Chondrocyte (in vitro differentiated cells): ENCODE results near the gene ZNF565. TPM values are rescaled to one million over a fixed set of nuclear protein-coding genes. Genes with fewer than 3 reads are reported as not detected.

Source experiments
- DNase-seq: peaks from one replicate; pipeline ENCODE4 v3.0.0; 2021; ENCODE audit warnings: mixed read lengths, low spot score
- H3K27ac Mint-ChIP-seq: one replicate; pipeline ENCODE4 v1.8.0; 2021; ENCODE audit warnings: mild to moderate bottlenecking, moderate library complexity, mixed read lengths; ENCODE audit not compliant: unreplicated experiment
- H3K27me3 Mint-ChIP-seq: 2 replicates; pipeline ENCODE4 v1.8.0; 2021; ENCODE audit warnings: low read depth, mixed read lengths
- H3K36me3 Mint-ChIP-seq: 2 replicates; pipeline ENCODE4 v1.8.0; 2021; ENCODE audit warnings: low read depth, mixed read lengths
- H3K4me1 Mint-ChIP-seq: 2 replicates; pipeline ENCODE4 v1.8.0; 2021; ENCODE audit warnings: low read depth, mild to moderate bottlenecking, mixed read lengths
- H3K4me3 Mint-ChIP-seq: one replicate; pipeline ENCODE4 v1.8.0; 2021; ENCODE audit warnings: mild to moderate bottlenecking, moderate library complexity, mixed read lengths; ENCODE audit not compliant: unreplicated experiment
- H3K9me3 Mint-ChIP-seq: 2 replicates; pipeline ENCODE4 v1.8.0; 2021; ENCODE audit warnings: low read depth, mixed read lengths
- CTCF ChIP-seq: fragments of 200-600 bp; sonication (generic); IDR thresholded peaks from 2 replicates; pipeline ENCODE4 v1.5.0; 2021; ENCODE audit warnings: antibody characterized with exemption, mild to moderate bottlenecking, moderate library complexity
- total RNA-seq: library from RNA; stranded (reverse); gene quantifications from 3 replicates; pipeline ENCODE4 v1.2.1, GENCODE V29; 2021

The ZNF565 gene
- total RNA-seq, 1 donor from 2014 or later, result 4.9 TPM

GRCh38 chr19:36152352-36153091 lies 61.9 kb downstream of the ZNF565 start, which contains the start of gene COX7A1:
Gene COX7A1 (minus strand): TSS chr19:36152447. CDS start chr19:36152407, 40 bp downstream.
- no peak for TF ChIP-seq CTCF
- H3K9me3 Mint-ChIP-seq, result no peaks in the 10 kb centered on the region
- no peaks in the 10 kb centered on the region for H3K27me3 Mint-ChIP-seq
- H3K36me3 Mint-ChIP-seq, result peaks cover 22% of the 10 kb centered on the region
- H3K27ac Mint-ChIP-seq, result no peak within 1 kb of the TSS
- no peaks in the 10 kb centered on the region for H3K4me1 Mint-ChIP-seq
- H3K4me3 Mint-ChIP-seq, result no peak within 1 kb of the TSS
- DNase-seq, result peak; percentile 39

- Mint-ChIP-seq H3K4me1 (no peaks in the 10 kb centered on the region), H3K27me3 (no peaks in the 10 kb centered on the region), H3K9me3 (no peaks in the 10 kb centered on the region), H3K4me3 (no peak overlapping the region), H3K27ac (no peak overlapping the region), H3K36me3 (peaks cover 25% of the 10 kb centered on the region)
- no peak for TF ChIP-seq CTCF
- no peak for DNase-seq
Measured at GRCh38 chr19:36152019-36152351, 62.5 kb downstream of the ZNF565 start.

- H3K9me3 Mint-ChIP-seq, result no peaks in the 10 kb centered on the region
- no peaks in the 10 kb centered on the region for H3K4me1 Mint-ChIP-seq
- H3K36me3 Mint-ChIP-seq, result peaks cover 31% of the 10 kb centered on the region
- H3K27ac Mint-ChIP-seq, result no peak overlapping the region
- no peak overlapping the region for H3K4me3 Mint-ChIP-seq
- H3K27me3 Mint-ChIP-seq, result no peaks in the 10 kb centered on the region
- no peak for TF ChIP-seq CTCF
- DNase-seq, result no peak
Measured at GRCh38 chr19:36151144-36152018, 63.1 kb downstream of the ZNF565 start.

GRCh38 chr19:36150586-36150985 lies 63.9 kb downstream of the ZNF565 start:
- no peaks in the 10 kb centered on the region for H3K4me1 Mint-ChIP-seq
- no peak overlapping the region for H3K4me3 Mint-ChIP-seq
- no peaks in the 10 kb centered on the region for H3K9me3 Mint-ChIP-seq
- no peak for TF ChIP-seq CTCF
- H3K36me3 Mint-ChIP-seq, result peaks cover 37% of the 10 kb centered on the region
- H3K27me3 Mint-ChIP-seq, result no peaks in the 10 kb centered on the region
- H3K27ac Mint-ChIP-seq, result no peak overlapping the region
- no peak for DNase-seq

GRCh38 chr19:36149673-36150406 lies 64.6 kb downstream of the ZNF565 start:
- Mint-ChIP-seq H3K36me3 (peaks cover 40% of the 10 kb centered on the region), H3K4me1 (no peaks in the 10 kb centered on the region), H3K27ac (no peak overlapping the region), H3K9me3 (no peaks in the 10 kb centered on the region), H3K27me3 (no peaks in the 10 kb centered on the region), H3K4me3 (no peak overlapping the region)
- DNase-seq, result no peak
- no peak for TF ChIP-seq CTCF
